ENCODE measurements around the gene TRIM52. TPM values are rescaled to one million over a fixed set of nuclear protein-coding genes. Genes with fewer than 3 reads are reported as not detected.
A peak's percentile ranks its signal among the peaks of the same experiment; 100 is the strongest.

TRIM52 gene
- polyA plus RNA-seq, 1 of the 3 experiments (the other 2 are of a cell fraction), result 6.4 TPM

DNA sequence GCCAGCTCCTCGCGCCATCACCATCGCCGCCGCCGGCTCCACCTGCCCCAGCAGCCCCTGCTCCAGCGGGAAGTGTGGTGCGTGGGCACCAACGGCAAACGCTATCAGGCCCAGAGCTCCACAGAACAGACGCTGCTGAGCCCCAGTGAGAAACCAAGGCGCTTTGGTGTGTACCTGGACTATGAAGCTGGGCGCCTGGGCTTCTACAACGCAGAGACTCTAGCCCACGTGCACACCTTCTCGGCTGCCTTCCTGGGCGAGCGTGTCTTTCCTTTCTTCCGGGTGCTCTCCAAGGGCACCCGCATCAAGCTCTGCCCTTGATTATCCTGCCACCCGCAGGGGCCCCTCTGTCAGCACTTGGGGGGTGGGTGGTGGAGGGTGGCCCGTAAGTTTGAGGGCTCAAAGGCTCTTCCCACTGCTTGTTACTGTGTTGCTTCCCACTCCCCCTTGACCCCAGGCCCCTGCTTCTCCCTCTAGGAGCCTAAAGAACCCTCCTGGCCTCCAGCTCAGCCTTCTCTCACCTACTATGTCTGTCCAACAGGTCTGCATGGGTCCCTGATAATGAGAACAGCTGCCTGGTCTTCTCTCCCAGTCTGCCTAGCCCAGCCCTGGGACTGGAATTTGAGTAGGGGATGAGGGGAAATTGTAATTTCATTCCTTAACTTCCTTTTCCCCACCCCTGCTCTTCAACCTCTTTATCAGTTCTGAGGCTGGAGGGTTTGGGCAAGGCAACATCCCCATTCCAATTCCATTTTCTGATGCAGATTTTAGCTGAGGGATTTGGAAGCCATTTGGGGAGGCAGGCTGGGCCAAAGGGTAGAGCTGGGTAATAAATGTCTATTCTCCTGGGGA lies 26.3 kb downstream of the TRIM52 start:
- Histone ChIP-seq H4K20me1 (ENCODE audit: insufficient read depth) (peaks cover 39% of the 10 kb centered on the region), H3K9me2 (no peaks in the 10 kb centered on the region), H3K9ac (no peak overlapping the region), H3K27ac (ENCODE audit: low read depth in 2 of 2, low read length in 1 of 2) (peak overlapping the region; percentile 40 to 57; a peak in 3 of 4 replicates), H3K9me3 (no peaks in the 10 kb centered on the region), H3K27me3 (ENCODE audit: insufficient read depth) (no peaks in the 10 kb centered on the region), H3K4me3 (ENCODE audit: low read depth in 2 of 2, low read length in 1 of 2) (no peak overlapping the region), H3F3A (replicated peaks; ENCODE audit: insufficient read depth) (peaks cover 64% of the 10 kb centered on the region), H2AFZ (ENCODE audit: low read depth) (no peak overlapping the region), H3K36me3 (replicated peaks in 1 of 2; ENCODE audit: control insufficient read depth in 1 of 2, insufficient read depth in 2 of 2, low read length in 1 of 2) (peaks cover 52 to 87% of the 10 kb centered on the region in 2 experiments), H3K4me1 (ENCODE audit: control insufficient read depth in 1 of 2, insufficient read depth in 2 of 2, low read depth in 1 of 2, low read length in 1 of 2) (peaks cover 0 to 15% of the 10 kb centered on the region in 2 experiments; a peak in 1 of 4 replicates), H3K79me2 (ENCODE audit: insufficient read depth) (peaks cover 19% of the 10 kb centered on the region; the same call in 1 of the 2 replicates), H3K4me2 (no peak overlapping the region)
- ChIA-PET POLR2A (interaction anchor here (1.0 to 2.8 kb wide), 7 partner anchors 8 to 47 kb away, joined by 3 to 29 read pairs (median 9); partner anchors contain the start of genes RACK1 and TRIM41), CTCF (interaction anchor here (0.9 to 1.3 kb wide), 3 partner anchors 12 to 25 kb away, joined by 3 to 4 read pairs (median 3); partner anchors contain the start of gene TRIM41)
- 89% methylated on average over 15 of the region's 22 CpGs for WGBS (ENCODE audit: low lambda C conversion rate)
- TF ChIP-seq RFX5 (IDR thresholded peaks at IDR 0.05; ENCODE audit: low read length) (no peak), POLR2AphosphoS5 (IDR thresholded peaks at IDR 0.05; ENCODE audit: low read depth, low read length) (peak; percentile 79), GATA2 (CRISPR knock-in tag; IDR thresholded peaks at IDR 0.05) (0 out of 2 replicates have a peak, but pooled peaks have one; percentile 15)
- DNase-seq, result peak; percentile 48

DNA sequence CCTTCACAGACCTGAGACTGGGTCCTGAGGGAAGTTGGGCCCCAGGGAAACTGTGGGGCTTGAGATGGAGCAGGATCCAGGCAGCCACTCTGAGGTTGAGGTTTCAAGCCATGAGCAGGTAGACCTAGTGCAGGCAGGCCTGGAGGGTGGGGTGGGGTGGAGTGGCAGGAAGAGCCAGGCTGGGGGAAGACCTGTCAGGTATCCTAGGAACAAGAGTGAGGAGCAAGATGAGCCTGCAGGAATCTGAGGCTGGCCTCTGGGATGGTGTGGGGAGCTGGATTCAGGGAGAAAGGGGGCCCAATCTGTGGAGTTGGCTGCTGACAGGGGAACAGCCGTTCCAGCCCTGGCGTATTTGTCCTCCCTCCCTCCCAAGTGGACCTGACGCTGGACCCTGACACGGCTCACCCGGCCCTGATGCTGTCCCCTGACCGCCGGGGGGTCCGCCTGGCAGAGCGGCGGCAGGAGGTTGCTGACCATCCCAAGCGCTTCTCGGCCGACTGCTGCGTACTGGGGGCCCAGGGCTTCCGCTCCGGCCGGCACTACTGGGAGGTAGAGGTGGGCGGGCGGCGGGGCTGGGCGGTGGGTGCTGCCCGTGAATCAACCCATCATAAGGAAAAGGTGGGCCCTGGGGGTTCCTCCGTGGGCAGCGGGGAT lies 27.0 kb downstream of the TRIM52 start:
- Histone ChIP-seq H3K4me1 (ENCODE audit: control insufficient read depth in 1 of 2, insufficient read depth in 2 of 2, low read depth in 1 of 2, low read length in 1 of 2) (peaks cover 0 to 10% of the 10 kb centered on the region in 2 experiments; a peak in 1 of 4 replicates), H3K27ac (ENCODE audit: low read depth in 2 of 2, low read length in 1 of 2) (no peak overlapping the region; a peak in 1 of 4 replicates), H2AFZ (ENCODE audit: low read depth) (no peak overlapping the region), H3K27me3 (ENCODE audit: insufficient read depth) (no peaks in the 10 kb centered on the region), H4K20me1 (ENCODE audit: insufficient read depth) (peaks cover 31% of the 10 kb centered on the region), H3K36me3 (replicated peaks in 1 of 2; ENCODE audit: control insufficient read depth in 1 of 2, insufficient read depth in 2 of 2, low read length in 1 of 2) (peaks cover 45 to 84% of the 10 kb centered on the region in 2 experiments), H3K4me3 (ENCODE audit: low read depth in 2 of 2, low read length in 1 of 2) (no peak overlapping the region), H3K79me2 (ENCODE audit: insufficient read depth) (peaks cover 12% of the 10 kb centered on the region; the same call in 1 of the 2 replicates), H3F3A (replicated peaks; ENCODE audit: insufficient read depth) (peaks cover 58% of the 10 kb centered on the region), H3K9me2 (no peaks in the 10 kb centered on the region), H3K9me3 (no peaks in the 10 kb centered on the region), H3K9ac (no peak overlapping the region), H3K4me2 (no peak overlapping the region)
- no CpG with 5 or more reads among the region's 24 CpGs for WGBS (ENCODE audit: low lambda C conversion rate)
- DNase-seq, result peak; percentile 53
- CTCF ChIA-PET, result interaction anchor here (0.6 to 1.3 kb wide), 2 partner anchors 12 to 1913 kb away, joined by 3 to 4 read pairs; partner anchors contain the start of gene TRIM41
- POLR2A ChIA-PET, result interaction anchor here (1.9 to 2.8 kb wide), 3 partner anchors 10 to 48 kb away, joined by 6 to 29 read pairs (median 20); partner anchors contain the start of genes RACK1 and TRIM41
- TF ChIP-seq JUND (IDR thresholded peaks at IDR 0.05) (0 out of 2 replicates have a peak, but pooled peaks have one; percentile 11), TEAD4 (IDR thresholded peaks at IDR 0.05; ENCODE audit: borderline replicate concordance, insufficient read depth) (no peak)

DNA sequence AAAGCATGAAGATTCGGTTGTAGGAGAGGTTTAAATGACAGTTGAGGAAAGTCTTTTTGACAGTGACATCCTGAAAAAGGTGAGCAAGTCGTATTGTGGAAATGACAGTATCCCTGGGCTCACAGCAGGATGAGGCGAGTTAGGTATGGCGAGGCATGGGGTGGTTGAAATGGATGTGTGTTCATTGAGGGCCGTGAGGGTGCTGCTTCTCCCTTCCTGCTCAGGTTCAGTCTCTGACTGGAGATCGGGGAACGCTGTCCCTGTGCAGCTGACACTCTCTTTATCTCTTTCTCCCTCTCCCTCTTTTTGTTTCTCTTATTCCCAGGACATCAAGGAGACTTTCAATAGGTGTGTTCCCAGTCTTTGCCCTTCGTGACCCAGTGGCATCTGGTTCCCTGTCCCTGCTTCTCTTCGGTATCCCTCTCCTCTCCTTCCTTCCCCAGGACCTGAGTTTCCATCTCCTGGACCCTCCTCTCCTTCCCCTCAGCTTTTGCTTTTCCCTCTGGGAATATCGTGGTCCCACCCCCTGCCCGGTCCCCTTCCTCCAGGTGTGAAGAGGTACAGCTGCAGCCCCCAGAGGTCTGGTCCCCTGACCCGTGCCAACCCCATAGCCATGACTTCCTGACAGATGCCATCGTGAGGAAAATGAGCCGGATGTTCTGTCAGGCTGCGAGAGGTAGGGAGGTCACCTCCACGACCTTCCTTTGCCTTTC lies 27.7 kb downstream of the TRIM52 start:
- H4K20me1 ChIP-seq (ENCODE audit: insufficient read depth), result peaks cover 24% of the 10 kb centered on the region
- no peak overlapping the region for H3K9ac ChIP-seq
- H3K4me2 ChIP-seq, result no peak overlapping the region
- H3K27ac ChIP-seq (ENCODE audit: low read depth in 2 of 2, low read length in 1 of 2), result no peak overlapping the region
- peaks cover 11% of the 10 kb centered on the region for H3K79me2 ChIP-seq (ENCODE audit: insufficient read depth)
- no peaks in the 10 kb centered on the region for H3K9me2 ChIP-seq
- no peaks in the 10 kb centered on the region for H3K27me3 ChIP-seq (ENCODE audit: insufficient read depth)
- ChIA-PET POLR2A (interaction anchor here (0.9 to 2.8 kb wide), 2 partner anchors 9 to 10 kb away, joined by 4 to 20 read pairs; partner anchors contain the start of gene RACK1), CTCF (interaction anchor here (0.6 to 1.3 kb wide), 2 partner anchors 11 to 1912 kb away, joined by 3 to 4 read pairs; partner anchors contain the start of gene TRIM41)
- peak; percentile 41 for DNase-seq
- H3K4me3 ChIP-seq (ENCODE audit: low read depth in 2 of 2, low read length in 1 of 2), result no peak overlapping the region
- H3K9me3 ChIP-seq, result no peaks in the 10 kb centered on the region
- 88% methylated on average over 16 of the region's 16 CpGs for WGBS (ENCODE audit: low lambda C conversion rate)
- H2AFZ ChIP-seq (ENCODE audit: low read depth), result no peak overlapping the region
- H3F3A ChIP-seq (replicated peaks; ENCODE audit: insufficient read depth), result peaks cover 51% of the 10 kb centered on the region
- peaks cover 0 to 8% of the 10 kb centered on the region in 2 experiments; a peak in 1 of 4 replicates for H3K4me1 ChIP-seq (ENCODE audit: control insufficient read depth in 1 of 2, insufficient read depth in 2 of 2, low read depth in 1 of 2, low read length in 1 of 2)
- peaks cover 41 to 79% of the 10 kb centered on the region in 2 experiments for H3K36me3 ChIP-seq (replicated peaks in 1 of 2; ENCODE audit: control insufficient read depth in 1 of 2, insufficient read depth in 2 of 2, low read length in 1 of 2)
- no peak for TF ChIP-seq NFIC (IDR thresholded peaks at IDR 0.05; ENCODE audit: borderline replicate concordance)
- TF ChIP-seq SIN3A (IDR thresholded peaks at IDR 0.05; ENCODE audit: borderline replicate concordance, low read depth, low read length), result no peak
- no peak for TF ChIP-seq TAF1 (IDR thresholded peaks at IDR 0.05; ENCODE audit: borderline replicate concordance, low read depth, low read length)
- no peak for TF ChIP-seq RCOR1 (IDR thresholded peaks at IDR 0.05; ENCODE audit: low read length)
- TF ChIP-seq, protein P1, sequence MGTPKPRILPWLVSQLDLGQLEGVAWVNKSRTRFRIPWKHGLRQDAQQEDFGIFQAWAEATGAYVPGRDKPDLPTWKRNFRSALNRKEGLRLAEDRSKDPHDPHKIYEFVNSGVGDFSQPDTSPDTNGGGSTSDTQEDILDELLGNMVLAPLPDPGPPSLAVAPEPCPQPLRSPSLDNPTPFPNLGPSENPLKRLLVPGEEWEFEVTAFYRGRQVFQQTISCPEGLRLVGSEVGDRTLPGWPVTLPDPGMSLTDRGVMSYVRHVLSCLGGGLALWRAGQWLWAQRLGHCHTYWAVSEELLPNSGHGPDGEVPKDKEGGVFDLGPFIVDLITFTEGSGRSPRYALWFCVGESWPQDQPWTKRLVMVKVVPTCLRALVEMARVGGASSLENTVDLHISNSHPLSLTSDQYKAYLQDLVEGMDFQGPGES (IDR thresholded peaks at IDR 0.05; ENCODE audit: low read depth, low read length), result no peak
- no peak for TF ChIP-seq TEAD4 (IDR thresholded peaks at IDR 0.05; ENCODE audit: borderline replicate concordance, insufficient read depth)
- no peak for TF ChIP-seq CHD2 (IDR thresholded peaks at IDR 0.05; ENCODE audit: low read length, partially characterized antibody)

All from SK-N-SH (cell line).